ENCODE measurements around the gene SLC22A1. TPM values are rescaled to one million over a fixed set of nuclear protein-coding genes. Genes with fewer than 3 reads are reported as not detected.

SLC22A1 gene
- total RNA-seq, 1 donor from 2014 or later, result 1.2 TPM

DNA sequence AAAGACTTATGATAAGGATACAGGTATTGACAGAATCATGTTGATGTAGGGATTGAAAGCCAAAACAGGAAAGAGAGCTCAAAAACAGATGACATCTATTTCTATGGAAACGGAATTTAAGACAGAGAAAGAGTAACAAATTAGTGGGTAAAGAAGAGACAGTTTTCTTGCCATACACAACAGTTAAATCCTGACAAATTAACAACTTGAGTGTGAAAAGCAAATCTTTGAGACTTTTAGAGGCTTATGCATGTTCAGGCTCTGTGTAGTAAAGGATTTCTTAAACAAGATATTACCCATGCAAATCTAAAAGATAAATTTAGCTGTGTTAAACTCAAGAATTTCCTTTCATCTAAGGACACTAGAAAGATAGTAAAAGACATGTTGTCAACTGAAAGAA is 68.5 kb downstream of the SLC22A1 start:
- no peak for DNase-seq (ENCODE audit: extremely low spot score in 2 of 2)
- Histone ChIP-seq H3K9me3 (peaks cover 5% of the 10 kb centered on the region), H3K27ac (no peak overlapping the region), H3K4me1 (no peaks in the 10 kb centered on the region), H3K27me3 (no peaks in the 10 kb centered on the region), H3K36me3 (no peaks in the 10 kb centered on the region), H3K4me3 (no peak overlapping the region)
- TF ChIP-seq POLR2AphosphoS5 (IDR thresholded peaks at IDR 0.05; ENCODE audit: insufficient read depth in 1 of 2, low read depth in 1 of 2), result no peak
- no peak for TF ChIP-seq POLR2A (IDR thresholded peaks at IDR 0.05)
- TF ChIP-seq, protein P1, sequence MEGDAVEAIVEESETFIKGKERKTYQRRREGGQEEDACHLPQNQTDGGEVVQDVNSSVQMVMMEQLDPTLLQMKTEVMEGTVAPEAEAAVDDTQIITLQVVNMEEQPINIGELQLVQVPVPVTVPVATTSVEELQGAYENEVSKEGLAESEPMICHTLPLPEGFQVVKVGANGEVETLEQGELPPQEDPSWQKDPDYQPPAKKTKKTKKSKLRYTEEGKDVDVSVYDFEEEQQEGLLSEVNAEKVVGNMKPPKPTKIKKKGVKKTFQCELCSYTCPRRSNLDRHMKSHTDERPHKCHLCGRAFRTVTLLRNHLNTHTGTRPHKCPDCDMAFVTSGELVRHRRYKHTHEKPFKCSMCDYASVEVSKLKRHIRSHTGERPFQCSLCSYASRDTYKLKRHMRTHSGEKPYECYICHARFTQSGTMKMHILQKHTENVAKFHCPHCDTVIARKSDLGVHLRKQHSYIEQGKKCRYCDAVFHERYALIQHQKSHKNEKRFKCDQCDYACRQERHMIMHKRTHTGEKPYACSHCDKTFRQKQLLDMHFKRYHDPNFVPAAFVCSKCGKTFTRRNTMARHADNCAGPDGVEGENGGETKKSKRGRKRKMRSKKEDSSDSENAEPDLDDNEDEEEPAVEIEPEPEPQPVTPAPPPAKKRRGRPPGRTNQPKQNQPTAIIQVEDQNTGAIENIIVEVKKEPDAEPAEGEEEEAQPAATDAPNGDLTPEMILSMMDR (IDR thresholded peaks at IDR 0.05), result no peak
- intact Hi-C loops (cut with DNase I), result no loop called here

DNA sequence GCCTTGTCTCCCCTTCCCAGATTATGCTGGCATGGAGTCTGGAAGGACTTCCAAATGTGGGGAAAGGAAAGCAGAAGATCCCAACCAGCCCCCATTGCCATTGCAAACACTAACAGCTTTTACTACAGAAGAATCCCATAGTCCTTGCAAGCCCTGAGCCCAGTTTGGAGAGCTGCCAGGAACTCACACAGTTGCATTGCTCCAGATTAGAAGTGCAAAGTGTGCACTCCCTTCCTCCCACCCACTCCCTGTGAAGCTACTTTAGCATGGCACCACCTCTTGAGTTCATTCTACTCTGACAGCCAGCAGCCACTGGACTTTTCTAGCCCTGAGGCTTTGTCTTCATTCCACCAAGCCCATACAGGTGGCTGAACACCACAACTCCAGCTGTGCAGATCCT is 69.4 kb downstream of the SLC22A1 start:
- H3K4me3 ChIP-seq, result no peak overlapping the region
- H3K9me3 ChIP-seq, result peaks cover 5% of the 10 kb centered on the region
- no peak overlapping the region for H3K27ac ChIP-seq
- no peaks in the 10 kb centered on the region for H3K4me1 ChIP-seq
- no peaks in the 10 kb centered on the region for H3K36me3 ChIP-seq
- no peak for DNase-seq (ENCODE audit: extremely low spot score in 2 of 2)
- H3K27me3 ChIP-seq, result no peaks in the 10 kb centered on the region
- intact Hi-C loops (cut with DNase I), result no loop called here
- TF ChIP-seq POLR2AphosphoS5 (IDR thresholded peaks at IDR 0.05; ENCODE audit: insufficient read depth in 1 of 2, low read depth in 1 of 2) (no peak), POLR2A (IDR thresholded peaks at IDR 0.05) (no peak)
- TF ChIP-seq, protein P1 (IDR thresholded peaks at IDR 0.05), result no peak

DNA sequence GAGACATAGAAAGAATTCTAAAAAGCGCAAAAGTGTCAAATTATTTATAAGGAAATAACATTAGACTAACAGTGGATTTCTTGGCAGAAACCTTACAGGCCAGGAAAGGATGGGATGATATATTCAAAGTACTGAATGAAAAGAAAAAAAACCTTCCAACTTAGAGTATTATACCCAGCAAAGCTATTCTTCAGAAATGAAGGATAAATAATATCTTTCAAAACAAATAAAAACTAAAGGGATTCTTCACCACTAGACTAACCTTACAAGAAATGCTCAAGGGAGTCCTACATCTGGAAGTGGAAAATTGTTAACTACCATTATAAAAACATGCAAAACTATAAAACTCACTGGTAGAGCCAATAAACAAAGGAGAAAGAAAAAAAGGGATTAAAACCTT is 71.2 kb downstream of the SLC22A1 start:
- Histone ChIP-seq H3K36me3 (no peaks in the 10 kb centered on the region), H3K27me3 (no peaks in the 10 kb centered on the region), H3K4me3 (no peak overlapping the region), H3K4me1 (no peaks in the 10 kb centered on the region), H3K27ac (no peak overlapping the region), H3K9me3 (peaks cover 5% of the 10 kb centered on the region)
- intact Hi-C loops (cut with DNase I), result no loop called here
- DNase-seq (ENCODE audit: extremely low spot score in 2 of 2), result no peak
- TF ChIP-seq POLR2AphosphoS5 (IDR thresholded peaks at IDR 0.05; ENCODE audit: insufficient read depth in 1 of 2, low read depth in 1 of 2) (no peak), POLR2A (IDR thresholded peaks at IDR 0.05) (no peak)
- TF ChIP-seq, protein P1 (IDR thresholded peaks at IDR 0.05), result no peak

DNA sequence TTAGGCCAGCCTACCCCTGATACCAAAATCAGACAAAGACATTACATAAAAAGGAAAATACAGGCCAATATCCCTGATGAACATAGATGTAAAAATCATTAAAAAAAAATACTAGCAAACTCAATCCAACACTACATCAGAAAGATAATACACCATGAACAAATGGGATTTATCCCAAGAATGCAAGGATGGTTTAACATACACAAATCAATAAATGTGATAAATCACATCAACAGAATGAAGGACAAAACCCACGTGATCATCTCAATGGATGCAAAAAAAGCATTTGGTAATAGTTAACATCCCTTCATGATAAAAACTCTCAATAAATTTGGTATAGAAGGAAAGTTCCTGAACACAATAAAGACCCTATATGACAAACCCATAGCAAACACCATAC is 73.2 kb downstream of the SLC22A1 start:
- H3K4me3 ChIP-seq, result no peak overlapping the region
- H3K9me3 ChIP-seq, result peaks cover 5% of the 10 kb centered on the region
- H3K4me1 ChIP-seq, result no peaks in the 10 kb centered on the region
- TF ChIP-seq POLR2AphosphoS5 (IDR thresholded peaks at IDR 0.05; ENCODE audit: insufficient read depth in 1 of 2, low read depth in 1 of 2) (no peak), POLR2A (IDR thresholded peaks at IDR 0.05) (no peak)
- TF ChIP-seq, protein P1 (IDR thresholded peaks at IDR 0.05), result no peak
- no peaks in the 10 kb centered on the region for H3K36me3 ChIP-seq
- no peak for DNase-seq (ENCODE audit: extremely low spot score in 2 of 2)
- H3K27me3 ChIP-seq, result no peaks in the 10 kb centered on the region
- no peak overlapping the region for H3K27ac ChIP-seq
- intact Hi-C loops (cut with DNase I), result no loop called here

DNA sequence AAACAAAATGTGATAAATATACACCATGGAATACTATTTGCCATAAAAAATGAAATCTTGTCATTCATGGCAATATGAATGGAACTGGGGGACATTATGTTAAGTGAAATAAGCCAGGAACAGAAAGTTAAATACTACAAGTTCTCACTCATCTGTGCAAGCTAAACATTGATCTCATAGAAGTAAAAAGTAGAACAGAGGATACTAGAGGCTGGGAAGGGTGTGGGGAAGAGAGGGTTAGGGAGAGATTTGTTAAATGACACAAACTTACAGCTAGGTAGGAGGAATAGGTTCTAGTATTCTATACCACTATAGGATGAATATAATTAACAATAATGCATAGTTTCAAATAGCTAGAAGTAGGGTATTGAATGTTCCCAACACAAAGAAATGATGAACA is 76.0 kb downstream of the SLC22A1 start:
- no peaks in the 10 kb centered on the region for H3K27me3 ChIP-seq
- H3K4me3 ChIP-seq, result no peak overlapping the region
- no peak overlapping the region for H3K27ac ChIP-seq
- intact Hi-C loops (cut with DNase I), result no loop called here
- H3K36me3 ChIP-seq, result no peaks in the 10 kb centered on the region
- TF ChIP-seq POLR2AphosphoS5 (IDR thresholded peaks at IDR 0.05; ENCODE audit: insufficient read depth in 1 of 2, low read depth in 1 of 2), result no peak
- no peak for TF ChIP-seq POLR2A (IDR thresholded peaks at IDR 0.05)
- TF ChIP-seq, protein P1 (IDR thresholded peaks at IDR 0.05), result no peak
- H3K9me3 ChIP-seq, result peaks cover 1% of the 10 kb centered on the region
- DNase-seq (ENCODE audit: extremely low spot score in 2 of 2), result no peak
- H3K4me1 ChIP-seq, result peaks cover 15% of the 10 kb centered on the region

Measured in vagina (tissue), 2 donors.